ENCODE data around the gene RBM38.

The RBM38 gene

GRCh38 chr20:57398231-57398821 is 7.1 kb downstream of the RBM38 start:
- peak overlapping the region; percentile 66 for H3K9ac ChIP-seq (ENCODE audit: low read depth, low read length, poor library complexity, severe bottlenecking)

GRCh38 chr20:57398901-57399535 is 7.8 kb downstream of the RBM38 start:
- peak overlapping the region; percentile 86 for H3K4me2 ChIP-seq (ENCODE audit: low read depth, low read length, poor library complexity, severe bottlenecking)
- H3F3A ChIP-seq (ENCODE audit: low read depth), result 0 out of 2 replicates have a peak, but pooled peaks cover 3% of the 10 kb centered on the region

More at GRCh38 chr20:57398231-57398821, 7.1 kb downstream of the RBM38 start:
- peaks cover 46% of the 10 kb centered on the region for H3K4me1 ChIP-seq (ENCODE audit: insufficient read depth, low read length, poor library complexity, severe bottlenecking)
- peaks cover 52% of the 10 kb centered on the region; the same call in 1 of the 2 replicates for H3K36me3 ChIP-seq (ENCODE audit: insufficient read depth, low read length)
- peak overlapping the region; percentile 86 for H3K4me2 ChIP-seq (ENCODE audit: low read depth, low read length, poor library complexity, severe bottlenecking)
- H4K20me1 ChIP-seq (ENCODE audit: insufficient read depth, low read length, poor library complexity, severe bottlenecking), result peaks cover 91% of the 10 kb centered on the region
- H3K4me3 ChIP-seq (ENCODE audit: low read length, poor library complexity, severe bottlenecking), result peak overlapping the region; percentile 67
- peaks cover 100% of the 10 kb centered on the region for H3K79me2 ChIP-seq (ENCODE audit: insufficient read depth, low read length)
- H3F3A ChIP-seq (ENCODE audit: low read depth), result 0 out of 2 replicates have a peak, but pooled peaks cover 3% of the 10 kb centered on the region
- H3K9me2 ChIP-seq (replicated peaks; ENCODE audit: low read depth, low read length), result no peaks in the 10 kb centered on the region
- no peaks in the 10 kb centered on the region for H3K27me3 ChIP-seq (ENCODE audit: insufficient read depth, low read length, poor library complexity, severe bottlenecking)
- TF ChIP-seq EZH2phosphoT487 (IDR thresholded peaks at IDR 0.05; ENCODE audit: borderline replicate concordance) (no peak), CTCF (conservative IDR thresholded peaks at IDR 0.05; ENCODE audit: low read length) (no peak)
- H3K9me3 ChIP-seq (ENCODE audit: insufficient read depth, low read depth, low read length), result no peaks in the 10 kb centered on the region
- H2AFZ ChIP-seq (ENCODE audit: low read length), result no peak overlapping the region

GRCh38 chr20:57399587-57400155 is 8.5 kb downstream of the RBM38 start:
- peaks cover 60% of the 10 kb centered on the region; the same call in 1 of the 2 replicates for H3K36me3 ChIP-seq (ENCODE audit: insufficient read depth, low read length)
- peak overlapping the region; percentile 86 for H3K4me2 ChIP-seq (ENCODE audit: low read depth, low read length, poor library complexity, severe bottlenecking)
- H3K9me2 ChIP-seq (replicated peaks; ENCODE audit: low read depth, low read length), result no peaks in the 10 kb centered on the region
- H3K4me3 ChIP-seq (ENCODE audit: low read length, poor library complexity, severe bottlenecking), result peak overlapping the region; percentile 67
- H3F3A ChIP-seq (ENCODE audit: low read depth), result 0 out of 2 replicates have a peak, but pooled peaks cover 3% of the 10 kb centered on the region
- no peaks in the 10 kb centered on the region for H3K9me3 ChIP-seq (ENCODE audit: insufficient read depth, low read depth, low read length)
- H4K20me1 ChIP-seq (ENCODE audit: insufficient read depth, low read length, poor library complexity, severe bottlenecking), result peaks cover 87% of the 10 kb centered on the region
- peaks cover 100% of the 10 kb centered on the region for H3K79me2 ChIP-seq (ENCODE audit: insufficient read depth, low read length)
- no peaks in the 10 kb centered on the region for H3K27me3 ChIP-seq (ENCODE audit: insufficient read depth, low read length, poor library complexity, severe bottlenecking)
- TF ChIP-seq EZH2phosphoT487 (IDR thresholded peaks at IDR 0.05; ENCODE audit: borderline replicate concordance) (no peak), CTCF (conservative IDR thresholded peaks at IDR 0.05; ENCODE audit: low read length) (no peak)
- peaks cover 34% of the 10 kb centered on the region for H3K4me1 ChIP-seq (ENCODE audit: insufficient read depth, low read length, poor library complexity, severe bottlenecking)
- H2AFZ ChIP-seq (ENCODE audit: low read length), result no peak overlapping the region
- peak overlapping the region; percentile 66 for H3K9ac ChIP-seq (ENCODE audit: low read depth, low read length, poor library complexity, severe bottlenecking)

More at GRCh38 chr20:57398901-57399535, 7.8 kb downstream of the RBM38 start:
- Histone ChIP-seq H3K4me3 (ENCODE audit: low read length, poor library complexity, severe bottlenecking) (peak overlapping the region; percentile 67), H4K20me1 (ENCODE audit: insufficient read depth, low read length, poor library complexity, severe bottlenecking) (peaks cover 87% of the 10 kb centered on the region), H3K36me3 (ENCODE audit: insufficient read depth, low read length) (peaks cover 54% of the 10 kb centered on the region; the same call in 1 of the 2 replicates), H3K9me3 (ENCODE audit: insufficient read depth, low read depth, low read length) (no peaks in the 10 kb centered on the region), H3K79me2 (ENCODE audit: insufficient read depth, low read length) (peaks cover 100% of the 10 kb centered on the region), H3K9me2 (replicated peaks; ENCODE audit: low read depth, low read length) (no peaks in the 10 kb centered on the region), H3K4me1 (ENCODE audit: insufficient read depth, low read length, poor library complexity, severe bottlenecking) (peaks cover 39% of the 10 kb centered on the region), H3K9ac (ENCODE audit: low read depth, low read length, poor library complexity, severe bottlenecking) (peak overlapping the region; percentile 66), H2AFZ (ENCODE audit: low read length) (no peak overlapping the region), H3K27me3 (ENCODE audit: insufficient read depth, low read length, poor library complexity, severe bottlenecking) (no peaks in the 10 kb centered on the region)
- TF ChIP-seq CTCF (conservative IDR thresholded peaks at IDR 0.05; ENCODE audit: low read length), result no peak
- no peak for TF ChIP-seq EZH2phosphoT487 (IDR thresholded peaks at IDR 0.05; ENCODE audit: borderline replicate concordance)
